ENCODE results near the gene RMP24.
A peak's percentile ranks its signal among the peaks of the same experiment; 100 is the strongest.

The RMP24 gene

DNA sequence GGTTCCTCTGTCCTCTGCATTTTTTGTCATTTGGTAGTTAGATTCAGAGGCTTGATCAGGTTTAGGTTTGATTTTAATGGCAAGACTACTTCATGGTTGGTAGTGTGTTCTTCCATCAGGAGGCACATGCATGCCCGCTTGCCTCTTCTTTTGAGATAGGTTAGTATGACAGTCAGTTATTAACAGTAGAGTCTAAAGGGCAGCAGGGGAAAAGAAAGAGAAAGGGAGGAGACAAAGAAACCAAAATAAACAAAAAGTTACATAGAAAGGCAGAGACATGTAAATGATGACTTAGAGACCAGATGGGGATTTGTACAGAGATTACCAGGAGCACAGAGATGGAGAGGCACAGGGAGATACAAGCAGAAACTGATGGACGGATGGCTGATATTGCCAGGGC is 10.2 kb upstream of the RMP24 start (continued):
- TF ChIP-seq, protein P1, sequence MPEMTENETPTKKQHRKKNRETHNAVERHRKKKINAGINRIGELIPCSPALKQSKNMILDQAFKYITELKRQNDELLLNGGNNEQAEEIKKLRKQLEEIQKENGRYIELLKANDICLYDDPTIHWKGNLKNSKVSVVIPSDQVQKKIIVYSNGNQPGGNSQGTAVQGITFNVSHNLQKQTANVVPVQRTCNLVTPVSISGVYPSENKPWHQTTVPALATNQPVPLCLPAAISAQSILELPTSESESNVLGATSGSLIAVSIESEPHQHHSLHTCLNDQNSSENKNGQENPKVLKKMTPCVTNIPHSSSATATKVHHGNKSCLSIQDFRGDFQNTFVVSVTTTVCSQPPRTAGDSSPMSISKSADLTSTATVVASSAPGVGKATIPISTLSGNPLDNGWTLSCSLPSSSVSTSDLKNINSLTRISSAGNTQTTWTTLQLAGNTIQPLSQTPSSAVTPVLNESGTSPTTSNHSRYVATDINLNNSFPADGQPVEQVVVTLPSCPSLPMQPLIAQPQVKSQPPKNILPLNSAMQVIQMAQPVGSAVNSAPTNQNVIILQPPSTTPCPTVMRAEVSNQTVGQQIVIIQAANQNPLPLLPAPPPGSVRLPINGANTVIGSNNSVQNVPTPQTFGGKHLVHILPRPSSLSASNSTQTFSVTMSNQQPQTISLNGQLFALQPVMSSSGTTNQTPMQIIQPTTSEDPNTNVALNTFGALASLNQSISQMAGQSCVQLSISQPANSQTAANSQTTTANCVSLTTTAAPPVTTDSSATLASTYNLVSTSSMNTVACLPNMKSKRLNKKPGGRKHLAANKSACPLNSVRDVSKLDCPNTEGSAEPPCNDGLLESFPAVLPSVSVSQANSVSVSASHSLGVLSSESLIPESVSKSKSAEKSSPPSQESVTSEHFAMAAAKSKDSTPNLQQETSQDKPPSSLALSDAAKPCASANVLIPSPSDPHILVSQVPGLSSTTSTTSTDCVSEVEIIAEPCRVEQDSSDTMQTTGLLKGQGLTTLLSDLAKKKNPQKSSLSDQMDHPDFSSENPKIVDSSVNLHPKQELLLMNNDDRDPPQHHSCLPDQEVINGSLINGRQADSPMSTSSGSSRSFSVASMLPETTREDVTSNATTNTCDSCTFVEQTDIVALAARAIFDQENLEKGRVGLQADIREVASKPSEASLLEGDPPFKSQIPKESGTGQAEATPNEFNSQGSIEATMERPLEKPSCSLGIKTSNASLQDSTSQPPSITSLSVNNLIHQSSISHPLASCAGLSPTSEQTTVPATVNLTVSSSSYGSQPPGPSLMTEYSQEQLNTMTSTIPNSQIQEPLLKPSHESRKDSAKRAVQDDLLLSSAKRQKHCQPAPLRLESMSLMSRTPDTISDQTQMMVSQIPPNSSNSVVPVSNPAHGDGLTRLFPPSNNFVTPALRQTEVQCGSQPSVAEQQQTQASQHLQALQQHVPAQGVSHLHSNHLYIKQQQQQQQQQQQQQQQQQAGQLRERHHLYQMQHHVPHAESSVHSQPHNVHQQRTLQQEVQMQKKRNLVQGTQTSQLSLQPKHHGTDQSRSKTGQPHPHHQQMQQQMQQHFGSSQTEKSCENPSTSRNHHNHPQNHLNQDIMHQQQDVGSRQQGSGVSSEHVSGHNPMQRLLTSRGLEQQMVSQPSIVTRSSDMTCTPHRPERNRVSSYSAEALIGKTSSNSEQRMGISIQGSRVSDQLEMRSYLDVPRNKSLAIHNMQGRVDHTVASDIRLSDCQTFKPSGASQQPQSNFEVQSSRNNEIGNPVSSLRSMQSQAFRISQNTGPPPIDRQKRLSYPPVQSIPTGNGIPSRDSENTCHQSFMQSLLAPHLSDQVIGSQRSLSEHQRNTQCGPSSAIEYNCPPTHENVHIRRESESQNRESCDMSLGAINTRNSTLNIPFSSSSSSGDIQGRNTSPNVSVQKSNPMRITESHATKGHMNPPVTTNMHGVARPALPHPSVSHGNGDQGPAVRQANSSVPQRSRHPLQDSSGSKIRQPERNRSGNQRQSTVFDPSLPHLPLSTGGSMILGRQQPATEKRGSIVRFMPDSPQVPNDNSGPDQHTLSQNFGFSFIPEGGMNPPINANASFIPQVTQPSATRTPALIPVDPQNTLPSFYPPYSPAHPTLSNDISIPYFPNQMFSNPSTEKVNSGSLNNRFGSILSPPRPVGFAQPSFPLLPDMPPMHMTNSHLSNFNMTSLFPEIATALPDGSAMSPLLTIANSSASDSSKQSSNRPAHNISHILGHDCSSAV (CRISPR knock-in tag; IDR thresholded peaks at IDR 0.05; ENCODE audit: borderline replicate concordance): no peak
- TF ChIP-seq SOX13 (IDR thresholded peaks at IDR 0.05) (no peak), SOX13 (CRISPR knock-in tag; conservative IDR thresholded peaks at IDR 0.05 in 1 of 2, IDR thresholded peaks at IDR 0.05 in 1 of 2) (peak in 1 of 2 experiments; percentile 63; a peak in 1 of 4 replicates), ZNF607 (CRISPR knock-in tag; IDR thresholded peaks at IDR 0.05; ENCODE audit: borderline replicate concordance) (no peak), WIZ (CRISPR knock-in tag; IDR thresholded peaks at IDR 0.05) (no peak), NFRKB (IDR thresholded peaks at IDR 0.05) (no peak), KDM5A (IDR thresholded peaks at IDR 0.05; ENCODE audit: borderline replicate concordance, low read length) (no peak), GLI4 (CRISPR knock-in tag; IDR thresholded peaks at IDR 0.05; ENCODE audit: borderline replicate concordance) (no peak), CREM (IDR thresholded peaks at IDR 0.05) (no peak), CREM (CRISPR knock-in tag; IDR thresholded peaks at IDR 0.05) (no peak), KDM5B (CRISPR knock-in tag; IDR thresholded peaks at IDR 0.05; ENCODE audit: borderline replicate concordance) (no peak), PAWR (CRISPR knock-in tag; IDR thresholded peaks at IDR 0.05; ENCODE audit: borderline replicate concordance) (no peak)
- TF ChIP-seq, protein P2, sequence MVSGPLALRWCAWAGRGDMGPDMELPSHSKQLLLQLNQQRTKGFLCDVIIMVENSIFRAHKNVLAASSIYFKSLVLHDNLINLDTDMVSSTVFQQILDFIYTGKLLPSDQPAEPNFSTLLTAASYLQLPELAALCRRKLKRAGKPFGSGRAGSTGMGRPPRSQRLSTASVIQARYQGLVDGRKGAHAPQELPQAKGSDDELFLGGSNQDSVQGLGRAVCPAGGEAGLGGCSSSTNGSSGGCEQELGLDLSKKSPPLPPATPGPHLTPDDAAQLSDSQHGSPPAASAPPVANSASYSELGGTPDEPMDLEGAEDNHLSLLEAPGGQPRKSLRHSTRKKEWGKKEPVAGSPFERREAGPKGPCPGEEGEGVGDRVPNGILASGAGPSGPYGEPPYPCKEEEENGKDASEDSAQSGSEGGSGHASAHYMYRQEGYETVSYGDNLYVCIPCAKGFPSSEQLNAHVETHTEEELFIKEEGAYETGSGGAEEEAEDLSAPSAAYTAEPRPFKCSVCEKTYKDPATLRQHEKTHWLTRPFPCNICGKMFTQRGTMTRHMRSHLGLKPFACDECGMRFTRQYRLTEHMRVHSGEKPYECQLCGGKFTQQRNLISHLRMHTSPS (CRISPR knock-in tag; IDR thresholded peaks at IDR 0.05; ENCODE audit: low read depth): no peak
- TF ChIP-seq, protein P3, sequence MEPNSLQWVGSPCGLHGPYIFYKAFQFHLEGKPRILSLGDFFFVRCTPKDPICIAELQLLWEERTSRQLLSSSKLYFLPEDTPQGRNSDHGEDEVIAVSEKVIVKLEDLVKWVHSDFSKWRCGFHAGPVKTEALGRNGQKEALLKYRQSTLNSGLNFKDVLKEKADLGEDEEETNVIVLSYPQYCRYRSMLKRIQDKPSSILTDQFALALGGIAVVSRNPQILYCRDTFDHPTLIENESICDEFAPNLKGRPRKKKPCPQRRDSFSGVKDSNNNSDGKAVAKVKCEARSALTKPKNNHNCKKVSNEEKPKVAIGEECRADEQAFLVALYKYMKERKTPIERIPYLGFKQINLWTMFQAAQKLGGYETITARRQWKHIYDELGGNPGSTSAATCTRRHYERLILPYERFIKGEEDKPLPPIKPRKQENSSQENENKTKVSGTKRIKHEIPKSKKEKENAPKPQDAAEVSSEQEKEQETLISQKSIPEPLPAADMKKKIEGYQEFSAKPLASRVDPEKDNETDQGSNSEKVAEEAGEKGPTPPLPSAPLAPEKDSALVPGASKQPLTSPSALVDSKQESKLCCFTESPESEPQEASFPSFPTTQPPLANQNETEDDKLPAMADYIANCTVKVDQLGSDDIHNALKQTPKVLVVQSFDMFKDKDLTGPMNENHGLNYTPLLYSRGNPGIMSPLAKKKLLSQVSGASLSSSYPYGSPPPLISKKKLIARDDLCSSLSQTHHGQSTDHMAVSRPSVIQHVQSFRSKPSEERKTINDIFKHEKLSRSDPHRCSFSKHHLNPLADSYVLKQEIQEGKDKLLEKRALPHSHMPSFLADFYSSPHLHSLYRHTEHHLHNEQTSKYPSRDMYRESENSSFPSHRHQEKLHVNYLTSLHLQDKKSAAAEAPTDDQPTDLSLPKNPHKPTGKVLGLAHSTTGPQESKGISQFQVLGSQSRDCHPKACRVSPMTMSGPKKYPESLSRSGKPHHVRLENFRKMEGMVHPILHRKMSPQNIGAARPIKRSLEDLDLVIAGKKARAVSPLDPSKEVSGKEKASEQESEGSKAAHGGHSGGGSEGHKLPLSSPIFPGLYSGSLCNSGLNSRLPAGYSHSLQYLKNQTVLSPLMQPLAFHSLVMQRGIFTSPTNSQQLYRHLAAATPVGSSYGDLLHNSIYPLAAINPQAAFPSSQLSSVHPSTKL (CRISPR knock-in tag; IDR thresholded peaks at IDR 0.05): peak; percentile 48; the same call in 1 of the 2 replicates
- TF ChIP-seq, protein P4, sequence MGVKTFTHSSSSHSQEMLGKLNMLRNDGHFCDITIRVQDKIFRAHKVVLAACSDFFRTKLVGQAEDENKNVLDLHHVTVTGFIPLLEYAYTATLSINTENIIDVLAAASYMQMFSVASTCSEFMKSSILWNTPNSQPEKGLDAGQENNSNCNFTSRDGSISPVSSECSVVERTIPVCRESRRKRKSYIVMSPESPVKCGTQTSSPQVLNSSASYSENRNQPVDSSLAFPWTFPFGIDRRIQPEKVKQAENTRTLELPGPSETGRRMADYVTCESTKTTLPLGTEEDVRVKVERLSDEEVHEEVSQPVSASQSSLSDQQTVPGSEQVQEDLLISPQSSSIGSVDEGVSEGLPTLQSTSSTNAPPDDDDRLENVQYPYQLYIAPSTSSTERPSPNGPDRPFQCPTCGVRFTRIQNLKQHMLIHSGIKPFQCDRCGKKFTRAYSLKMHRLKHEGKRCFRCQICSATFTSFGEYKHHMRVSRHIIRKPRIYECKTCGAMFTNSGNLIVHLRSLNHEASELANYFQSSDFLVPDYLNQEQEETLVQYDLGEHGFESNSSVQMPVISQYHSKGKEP (CRISPR knock-in tag; IDR thresholded peaks at IDR 0.05): no peak
